GM12801 (cell line): Measurements from ENCODE around the gene LRBA.

Source experiments
- CTCF ChIP-seq: IDR thresholded peaks from one replicate; pipeline ENCODE4 v1.5.1; 2011; ENCODE audit warnings: control low read depth; ENCODE audit not compliant: insufficient read length; ENCODE audit errors: extremely low read depth

Gene LRBA

GRCh38 chr4:150367326-150367725 lies 647.8 kb downstream of the LRBA start:
- no peak for TF ChIP-seq CTCF

GRCh38 chr4:150366487-150366999 lies 648.5 kb downstream of the LRBA start:
- no peak for TF ChIP-seq CTCF

GRCh38 chr4:150363721-150364688 lies 651.1 kb downstream of the LRBA start:
- TF ChIP-seq CTCF: no peak

GRCh38 chr4:150358691-150359090 lies 656.4 kb downstream of the LRBA start:
- no peak for TF ChIP-seq CTCF

GRCh38 chr4:150357829-150358228 lies 657.3 kb downstream of the LRBA start:
- no peak for TF ChIP-seq CTCF

- no peak for TF ChIP-seq CTCF
Observed at GRCh38 chr4:150355858-150356455, 659.1 kb downstream of the LRBA start.

- no peak for TF ChIP-seq CTCF
Observed at GRCh38 chr4:150355418-150355817, 659.7 kb downstream of the LRBA start.
